Kidney (tissue), 14 donors: ENCODE measurements around the gene NRP1. TPM values are rescaled to one million over a fixed set of nuclear protein-coding genes. Genes with fewer than 3 reads are reported as not detected.

Experiments used
- DNase-seq, 5 donors: peaks; one replicate each; pipeline ENCODE4 v3.0.0-alpha.2; 2013 to 2020
- FAIRE-seq: peaks from 2 replicates; lab custom pipeline; 2012; peaks lifted over from hg19 to GRCh38; lab: Jason Lieb, UNC
- H3K27ac ChIP-seq, 2 donors: one replicate each; pipeline ENCODE4 v1.7.0; 2013; ENCODE audit warnings: low read depth in 2 of 2, low read length in 2 of 2, inconsistent platforms in 1 of 2
- H3K27me3 ChIP-seq: one replicate; pipeline ENCODE4 v1.7.1; 2013; ENCODE audit warnings: low read length, inconsistent platforms; ENCODE audit not compliant: control insufficient read depth, insufficient read depth
- H3K36me3 ChIP-seq, 3 donors: one replicate each; pipeline versions ENCODE4 v1.7.0 to v1.7.1; 2013; ENCODE audit warnings: low read length in 3 of 3, control low read depth in 1 of 3, inconsistent platforms in 1 of 3; ENCODE audit not compliant: insufficient read depth in 3 of 3, control insufficient read depth in 2 of 3
- H3K4me1 ChIP-seq, 3 donors: one replicate each; pipeline versions ENCODE4 v1.7.0 to v1.7.1; 2013; ENCODE audit warnings: low read length in 3 of 3, inconsistent platforms in 1 of 3, low read depth in 1 of 3; ENCODE audit not compliant: control insufficient read depth in 2 of 3, insufficient read depth in 2 of 3
- H3K4me3 ChIP-seq, 3 donors: one replicate each; pipeline versions ENCODE4 v1.7.0 to v1.8.1; 2013; ENCODE audit warnings: low read length in 3 of 3, control low read depth in 1 of 3, inconsistent platforms in 1 of 3
- H3K9ac ChIP-seq, 3 donors: one replicate each; pipeline versions ENCODE4 v1.7.0 to v1.7.1; 2013; ENCODE audit warnings: low read length in 3 of 3, control low read depth in 1 of 3, inconsistent platforms in 1 of 3
- H3K9me3 ChIP-seq, 3 donors: one replicate each; pipeline versions ENCODE4 v1.7.0 to v1.7.1; 2013; ENCODE audit warnings: low read length in 3 of 3, control low read depth in 1 of 3, inconsistent platforms in 1 of 3; ENCODE audit not compliant: control insufficient read depth in 2 of 3, insufficient read depth in 1 of 3
- CTCF ChIP-seq: IDR thresholded peaks from 3 replicates; pipeline ENCODE4 v1.5.1; 2012; ENCODE audit warnings: mild to moderate bottlenecking, moderate library complexity, borderline replicate concordance; ENCODE audit not compliant: insufficient read depth; ENCODE audit errors: extremely low read depth
- intact Hi-C: fragments of 100-400 bp; cut with DNase I; formaldehyde crosslinking; loops from one replicate; pipeline ENCODE4 v1.11.1; 2022
- polyA plus RNA-seq: library from polyadenylated mRNA; stranded (reverse); fragments of 350-450 nt; fragmentation: Illumina TruSeq; extraction: RNeasy Lipid Tissue Mini Kit (QIAGEN cat#74804); gene quantifications from one replicate; pipeline ENCODE4 v1.2.3, GENCODE V29; 2014; ENCODE audit warnings: low read depth, low replicate concordance; ENCODE audit not compliant: insufficient read depth
- total RNA-seq: library from RNA; stranded (reverse); fragmentation: NEBNext Ultra II Directional; extraction: Animal tissue kit (Norgen Biotek cat#: 25700); gene quantifications from one replicate; pipeline ENCODE4 v1.2.1, GENCODE V29; 2021
- donor health status: control.
- donor health status: control.
- donor health status: control.
- donor health status: control.
- donor health status: control.
- donor health status: DM: yes; HTN: yes; CAD: no.
- donor health status: Normal renal cell carcinoma (clear cell type).

Gene NRP1
- total and polyA plus RNA-seq, 2 donors from 2014 or later = 40.5 to 243 TPM

GRCh38 chr10:33270971-33271370 is 63.5 kb downstream of the NRP1 start:
- H3K36me3 ChIP-seq = peaks cover 3 to 9% (median 5%) of the 10 kb centered on the region in 3 donors
- H3K4me3 ChIP-seq = no peak overlapping the region
- intact Hi-C loops = no loop called here
- DNase-seq = no peak
- TF ChIP-seq CTCF = no peak
- peaks cover 0 to 21% (median 20%) of the 10 kb centered on the region in 3 donors for H3K4me1 ChIP-seq
- no peak for FAIRE-seq
- H3K9ac ChIP-seq = no peak overlapping the region
- no peaks in the 10 kb centered on the region for H3K9me3 ChIP-seq
- H3K27ac ChIP-seq = no peak overlapping the region
- no peaks in the 10 kb centered on the region for H3K27me3 ChIP-seq

- peak in 1 of 5 donors; percentile 31 for DNase-seq
- TF ChIP-seq CTCF = no peak
- FAIRE-seq = no peak
- Histone ChIP-seq H3K27me3 (no peaks in the 10 kb centered on the region), H3K27ac (peak overlapping the region in 1 of 2 donors; percentile 41), H3K36me3 (peaks cover 3 to 20% (median 14%) of the 10 kb centered on the region in 3 donors), H3K4me1 (peaks cover 0 to 7% (median 5%) of the 10 kb centered on the region in 3 donors), H3K9ac (no peak overlapping the region), H3K4me3 (no peak overlapping the region), H3K9me3 (no peaks in the 10 kb centered on the region)
- intact Hi-C loops = no loop called here
Observed at GRCh38 chr10:33267708-33268107, 66.8 kb downstream of the NRP1 start.

GRCh38 chr10:33265621-33266020 is 68.8 kb downstream of the NRP1 start:
- Histone ChIP-seq H3K4me3 (no peak overlapping the region), H3K36me3 (peaks cover 5 to 22% (median 14%) of the 10 kb centered on the region in 3 donors), H3K4me1 (no peaks in the 10 kb centered on the region), H3K27ac (no peak overlapping the region), H3K9me3 (no peaks in the 10 kb centered on the region), H3K9ac (no peak overlapping the region), H3K27me3 (no peaks in the 10 kb centered on the region)
- no peak for TF ChIP-seq CTCF
- no peak for FAIRE-seq
- DNase-seq = no peak
- intact Hi-C loops = no loop called here

GRCh38 chr10:33263453-33263852 is 71.0 kb downstream of the NRP1 start:
- H3K4me1 ChIP-seq = no peaks in the 10 kb centered on the region
- DNase-seq (no peak), FAIRE-seq (no peak)
- H3K4me3 ChIP-seq = no peak overlapping the region
- H3K9ac ChIP-seq = no peak overlapping the region
- no peaks in the 10 kb centered on the region for H3K9me3 ChIP-seq
- H3K27ac ChIP-seq = no peak overlapping the region
- H3K36me3 ChIP-seq = peaks cover 4 to 19% (median 10%) of the 10 kb centered on the region in 3 donors
- H3K27me3 ChIP-seq = no peaks in the 10 kb centered on the region
- TF ChIP-seq CTCF = no peak
- intact Hi-C loops = no loop called here
